HepG2 (cell line): ENCODE measurements around the gene TMOD2. TPM values are rescaled to one million over a fixed set of nuclear protein-coding genes. Genes with fewer than 3 reads are reported as not detected.

Experiments used
- ATAC-seq: fragments of 200-7000 bp; cut with Tn5 transposase; 3 replicates; pipeline ENCODE4 v1.9.1; 2020; ENCODE audit warnings: mild to moderate bottlenecking, moderate library complexity
- BruUV-seq: library from RNA; stranded (reverse); fragments of 400-500 nt; replicated peaks from 2 replicates; lab custom pipeline; 2021; lab: Mats Ljungman, UMichigan
- CTCF ChIA-PET: fragments of 300-600 bp; formaldehyde crosslinking; extraction: SDS; loops from one replicate; lab custom pipeline; 2021; ENCODE audit warnings: low total read pairs, inconsistent platforms, low intra/inter-chr PET ratio; lab: Yijun Ruan, JAX
- POLR2A ChIA-PET: fragments of 350-600 bp; sonication (Branson Sonifier 250); formaldehyde crosslinking; loops from one replicate; lab custom pipeline; 2020; ENCODE audit warnings: antibody characterized with exemption, inconsistent platforms; lab: Yijun Ruan, JAX
- DNase-seq: peaks from one replicate; pipeline ENCODE4 v3.0.0-alpha.2; 2015; ENCODE audit warnings: low spot score
- FAIRE-seq: peaks from 3 replicates; lab custom pipeline; 2011; peaks lifted over from hg19 to GRCh38; lab: Jason Lieb, UNC
- H2AFZ ChIP-seq: one replicate; pipeline ENCODE4 v1.6.1; 2011; ENCODE audit warnings: low read length, inconsistent platforms
- H3K27ac ChIP-seq: fragments of 300-600 bp; 3 replicates; pipeline ENCODE4 v1.8.0; 2011; ENCODE audit warnings: mixed run types, mild to moderate bottlenecking, mixed read lengths, low read length, inconsistent platforms; ENCODE audit not compliant: insufficient read depth; ENCODE audit errors: extremely low read length
- H3K27me3 ChIP-seq, 2 experiments: fragments of 200-600 bp in 1 of 2; 2 replicates in 1 of 2; 3 replicates in 1 of 2; pipeline versions ENCODE4 v1.6.0 to v1.8.0; 2011; ENCODE audit warnings: low read length in 2 of 2, mild to moderate bottlenecking in 2 of 2, moderate library complexity in 2 of 2, inconsistent platforms in 1 of 2; ENCODE audit not compliant: insufficient read depth in 2 of 2, control insufficient read depth in 1 of 2
- H3K36me3 ChIP-seq, 2 experiments: fragments of 200-600 bp in 1 of 2; replicated peaks in 1 of 2; 2 replicates in 1 of 2; 3 replicates in 1 of 2; pipeline versions ENCODE4 v1.5.1 to v1.8.0; 2011; ENCODE audit warnings: low read length in 2 of 2, inconsistent platforms in 1 of 2; ENCODE audit not compliant: insufficient read depth in 2 of 2, control insufficient read depth in 1 of 2
- H3K4me1 ChIP-seq: 2 replicates; pipeline ENCODE4 v1.5.1; 2012; ENCODE audit warnings: low read length, inconsistent platforms; ENCODE audit not compliant: insufficient read depth
- H3K4me2 ChIP-seq: 2 replicates; pipeline ENCODE4 v1.6.0; 2011; ENCODE audit warnings: low read depth, low read length, inconsistent platforms
- H3K4me3 ChIP-seq, 3 experiments: fragments of 200-600 bp in 1 of 3; sonication (generic), shearing (Covaris generic) in 1 of 3; replicated peaks in 1 of 3; 2 replicates each; pipeline ENCODE4 v1.5.1; 2011 to 2016; ENCODE audit warnings: low read length in 3 of 3, inconsistent platforms in 2 of 3, low read depth in 2 of 3, mild to moderate bottlenecking in 2 of 3, control low read depth in 1 of 3, mixed read lengths in 1 of 3; ENCODE audit not compliant: insufficient read depth in 1 of 3
- H3K79me2 ChIP-seq: one replicate; pipeline ENCODE4 v1.6.1; 2011; ENCODE audit warnings: low read length, inconsistent platforms; ENCODE audit not compliant: insufficient read depth
- H3K9ac ChIP-seq: 2 replicates; pipeline ENCODE4 v1.6.0; 2011; ENCODE audit warnings: mild to moderate bottlenecking, low read depth, low read length, inconsistent platforms; ENCODE audit not compliant: insufficient read depth
- H3K9me3 ChIP-seq: 2 replicates; pipeline ENCODE4 v1.5.1; 2012; ENCODE audit warnings: mild to moderate bottlenecking, low read length
- H4K20me1 ChIP-seq: 2 replicates; pipeline ENCODE4 v1.6.0; 2011; ENCODE audit warnings: inconsistent platforms, mild to moderate bottlenecking, low read length, moderate library complexity; ENCODE audit not compliant: insufficient read depth
- BATF2 ChIP-seq: sonication (generic); formaldehyde crosslinking; IDR thresholded peaks from 2 replicates; pipeline ENCODE4 v1.8.0; 2022; ENCODE audit warnings: mild to moderate bottlenecking, missing genetic modification reagents, moderate library complexity
- FOXA1 ChIP-seq, 2 experiments: fragments of 450-650 bp in 1 of 2; sonication (generic) in 1 of 2; formaldehyde crosslinking in 1 of 2; IDR thresholded peaks; 2 replicates each; pipeline versions ENCODE4 v1.4.0 to v1.6.1; 2016 to 2020; ENCODE audit warnings: missing genetic modification reagents in 1 of 2
- MATR3 ChIP-seq: sonication (generic); formaldehyde crosslinking; IDR thresholded peaks from 2 replicates; pipeline ENCODE4 v1.4.0; 2020; ENCODE audit warnings: missing genetic modification reagents
- PRDM15 ChIP-seq: sonication (generic); formaldehyde crosslinking; IDR thresholded peaks from 2 replicates; pipeline ENCODE4 v1.4.0; 2020; ENCODE audit warnings: missing genetic modification reagents
- RXRA ChIP-seq: sonication (generic); formaldehyde crosslinking; IDR thresholded peaks from 2 replicates; pipeline ENCODE4 v1.5.1; 2020; ENCODE audit warnings: missing genetic modification reagents
- ZNF337 ChIP-seq: sonication (generic); formaldehyde crosslinking; IDR thresholded peaks from 2 replicates; pipeline ENCODE4 v1.5.1; 2020; ENCODE audit warnings: missing genetic modification reagents, low read depth, mild to moderate bottlenecking, borderline replicate concordance
- ZNF563 ChIP-seq: sonication (generic); formaldehyde crosslinking; IDR thresholded peaks from 2 replicates; pipeline ENCODE4 v1.8.0; 2022; ENCODE audit warnings: mild to moderate bottlenecking, moderate library complexity, missing genetic modification reagents
- WGBS: methylation state at CpG from one replicate; pipeline ENCODE4 v1.1.6; 2017; ENCODE audit warnings: low lambda C conversion rate; 5-methylcytosine and 5-hydroxymethylcytosine counted together
- in situ Hi-C: cut with HindIII; loops from 2 replicates; pipeline ENCODE4 v1.10.0; 2017; ENCODE audit warnings: low pct_unique_long_range_greater_than_20kb; ENCODE audit not compliant: extremely low pct_ligation_motif_present
- intact Hi-C: fragments of 100-400 bp; cut with micrococcal nuclease; formaldehyde crosslinking; loops from one replicate; pipeline ENCODE4 v1.10.0; 2022; ENCODE audit not compliant: unreplicated experiment
- polyA plus RNA-seq, 8 experiments: library from polyadenylated mRNA; depleted of rRNA in 3 of 8; stranded (reverse) in 7 of 8; unstranded in 1 of 8; fragments of >200 nt; fragmentation: Illumina TruSeq in 4 of 8; extraction: Trizol in 4 of 8; gene quantifications; 2 replicates each; pipeline versions ENCODE4 v1.2.1 to v1.2.3, GENCODE V29; 2011 to 2016; ENCODE audit warnings: low read depth in 4 of 8, missing spikeins in 1 of 8, mixed read lengths in 1 of 8; ENCODE audit not compliant: insufficient read depth in 1 of 8
- total RNA-seq, 5 experiments: library from RNA; depleted of rRNA; stranded (reverse); fragments of >200 nt; fragmentation: Illumina TruSeq; extraction: Trizol; gene quantifications; 2 replicates each; pipeline ENCODE4 v1.2.3, GENCODE V29; 2016; ENCODE audit warnings: low read depth in 1 of 5

The TMOD2 gene
- total and polyA plus RNA-seq, 2 of the 13 experiments (the other 11 are each of a cell fraction or from before 2014, with no cell fraction given): 0.01 to 0.02 TPM

- TF ChIP-seq BATF2 (CRISPR knock-in tag) (no peak), MATR3 (CRISPR knock-in tag) (no peak), FOXA1 (IDR thresholded peaks at IDR 0.05) (no peak), FOXA1 (CRISPR knock-in tag; IDR thresholded peaks at IDR 0.05) (no peak), RXRA (CRISPR knock-in tag) (no peak)
These were observed 33.2 kb upstream of the TMOD2 start (continued) for GRCh38 chr15:51718219-51718618.

- H3K36me3 ChIP-seq: no peaks in the 10 kb centered on the region
- no peak overlapping the region for H3K27ac ChIP-seq
- no peak overlapping the region for H3K4me3 ChIP-seq
- TF ChIP-seq ZNF337 (no peak), PRDM15 (CRISPR knock-in tag) (no peak), ZNF563 (CRISPR knock-in tag) (no peak)
- H2AFZ ChIP-seq: no peak overlapping the region
- CTCF ChIA-PET: no interaction called here
- no peaks in the 10 kb centered on the region for H4K20me1 ChIP-seq
- H3K9ac ChIP-seq: no peak overlapping the region
- FAIRE-seq (no peak), DNase-seq (no peak), ATAC-seq (no peak)
- WGBS: 32% methylated on average over 2 of the region's 3 CpGs
- no peak overlapping the region for H3K4me2 ChIP-seq
- no peaks in the 10 kb centered on the region for H3K79me2 ChIP-seq
- intact Hi-C loops (no loop called here), in situ Hi-C loops (no loop called here)
- no TSS peak for BruUV-seq
- H3K27me3 ChIP-seq: no peaks in the 10 kb centered on the region
- POLR2A ChIA-PET: no interaction called here
- H3K9me3 ChIP-seq: no peaks in the 10 kb centered on the region
- H3K4me1 ChIP-seq: peaks cover 16% of the 10 kb centered on the region
These were observed 32.7 kb upstream of the TMOD2 start for GRCh38 chr15:51718746-51719145.
